Measurements from ENCODE around the gene KIF25.

Gene KIF25

GRCh38 chr6:168020242-168020641, 22.8 kb downstream of the KIF25 start:
- DNase-seq: no peak

GRCh38 chr6:168021581-168021980, 24.1 kb downstream of the KIF25 start:
- no peak for DNase-seq

- no peak for DNase-seq
Observed at GRCh38 chr6:168022488-168023321, 25.2 kb downstream of the KIF25 start.

DNA sequence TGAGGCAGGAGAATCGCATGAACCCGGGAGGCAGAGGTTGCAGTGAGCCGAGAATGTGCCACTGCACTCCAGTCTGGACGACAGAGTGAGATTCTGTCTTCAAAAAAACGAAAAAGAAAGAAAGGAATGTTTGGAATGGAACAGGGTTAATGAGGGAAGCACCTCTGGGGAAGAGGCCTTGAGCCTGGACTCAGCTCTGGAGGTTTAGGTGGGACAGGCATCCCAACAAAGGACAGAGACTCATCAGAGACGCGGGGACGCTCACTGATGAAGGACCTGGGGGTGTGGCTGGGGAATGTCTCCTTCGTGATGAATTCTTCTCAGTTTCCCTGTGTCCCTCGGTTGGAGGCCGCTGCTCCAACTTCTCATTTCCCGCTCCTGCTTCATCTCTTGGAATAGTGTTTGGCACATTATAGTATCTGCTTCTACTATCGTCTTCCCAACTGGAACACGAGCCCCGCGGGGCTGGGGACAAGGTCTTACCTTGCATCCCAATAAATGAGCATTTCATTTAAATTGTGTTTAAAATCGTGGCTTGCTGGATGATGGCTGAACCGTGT, 27.6 kb downstream of the KIF25 start:
- DNase-seq: no peak

GRCh38 chr6:168025831-168026710, 28.6 kb downstream of the KIF25 start:
- DNase-seq: no peak

DNA sequence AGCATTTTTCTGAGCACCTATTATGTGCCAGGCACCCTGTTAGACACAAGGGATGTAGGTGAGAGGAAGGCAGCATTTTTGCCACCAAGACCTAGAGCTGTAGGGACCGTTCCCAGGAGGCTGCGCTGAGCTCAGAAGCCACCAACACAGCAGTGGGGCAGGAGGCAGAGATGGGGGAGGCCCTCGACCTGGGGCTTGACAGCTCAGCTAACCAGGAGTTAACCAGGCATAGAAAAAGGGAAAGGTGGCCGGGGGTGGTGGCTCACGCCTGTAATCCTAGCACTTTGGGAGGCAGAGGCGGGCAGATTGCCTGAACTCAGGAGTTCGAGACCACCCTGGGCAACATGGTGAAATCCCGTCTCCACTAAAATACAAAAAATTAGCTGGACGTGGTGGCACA, 29.5 kb downstream of the KIF25 start:
- DNase-seq: no peak

DNA sequence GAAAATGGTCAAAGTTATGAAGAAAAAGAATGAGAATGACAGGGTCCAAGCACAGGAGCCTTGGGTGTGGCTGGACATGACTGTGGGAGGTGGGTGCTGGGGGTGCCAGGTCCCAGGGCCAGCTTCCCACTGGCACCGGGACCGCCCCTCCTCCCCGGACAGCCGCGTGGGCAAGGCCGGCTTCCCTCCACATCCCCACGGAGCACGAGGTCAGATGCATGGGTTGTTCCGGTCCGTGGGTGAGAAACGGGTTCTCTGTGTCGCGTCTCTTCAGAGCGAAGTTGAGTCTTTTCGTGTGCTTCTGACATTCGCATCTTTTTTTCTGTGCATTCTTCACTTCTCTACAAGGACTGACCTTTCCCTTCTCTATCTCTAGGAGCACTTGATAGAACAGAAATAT, 30.1 kb downstream of the KIF25 start:
- DNase-seq: no peak

DNA sequence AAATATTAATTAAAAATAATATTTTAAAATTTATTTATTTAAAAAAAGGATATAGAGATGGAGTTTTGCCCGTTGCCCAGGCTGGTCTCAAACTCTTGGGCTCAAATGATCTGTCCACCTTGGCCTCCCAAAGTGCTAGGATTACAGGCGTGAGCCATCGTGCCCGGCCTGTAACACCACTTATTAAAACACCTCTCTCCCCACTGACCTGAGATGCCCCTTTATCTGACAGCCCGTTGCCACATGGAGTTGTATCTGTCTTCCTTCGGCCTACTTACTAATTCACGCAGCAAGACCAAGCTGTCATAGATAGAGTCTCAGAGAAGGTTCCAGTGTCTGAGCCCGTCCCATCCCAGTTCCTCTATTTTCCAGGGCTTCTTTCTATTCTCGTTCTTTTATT, 30.7 kb downstream of the KIF25 start:
- DNase-seq: no peak

DNA sequence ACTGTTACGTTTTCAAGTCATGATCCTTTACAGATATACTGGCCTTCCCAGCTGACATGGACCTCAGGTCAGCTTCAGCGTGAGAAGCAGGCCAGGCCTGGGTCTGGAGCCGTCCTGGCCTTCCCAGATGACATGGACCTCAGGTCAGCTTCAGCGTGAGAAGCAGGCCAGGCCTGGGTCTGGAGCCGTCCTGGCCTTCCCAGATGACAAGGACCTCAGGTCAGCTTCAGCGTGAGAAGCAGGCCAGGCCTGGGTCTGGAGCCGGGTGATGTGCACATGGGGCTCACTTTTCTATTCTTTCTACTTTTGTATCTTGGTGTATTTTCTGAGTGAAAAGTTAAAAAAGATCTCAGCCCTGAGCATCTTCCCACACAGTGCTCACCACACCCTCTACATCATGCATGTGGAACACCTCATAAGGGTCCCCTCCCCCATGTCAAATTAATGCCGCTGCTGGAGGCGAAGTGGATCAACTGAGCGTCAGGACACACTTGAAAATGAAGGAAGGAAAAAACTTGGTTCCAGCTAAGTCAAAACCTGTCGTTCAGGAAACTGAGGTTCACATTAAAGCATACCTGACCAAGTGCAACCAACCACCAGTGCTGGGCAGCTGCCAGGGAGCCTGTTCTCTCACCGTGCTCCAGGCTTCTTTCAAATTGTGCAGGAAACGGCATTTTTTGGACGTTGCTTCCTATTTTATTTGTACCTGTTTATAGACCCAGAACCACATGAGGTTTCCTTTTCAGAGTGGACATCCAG, 32.2 kb downstream of the KIF25 start:
- DNase-seq: no peak

- no peak for DNase-seq
Observed at GRCh38 chr6:168030218-168030746, 32.8 kb downstream of the KIF25 start.

- DNase-seq: no peak
Observed at GRCh38 chr6:168030908-168031307, 33.4 kb downstream of the KIF25 start.

DNA sequence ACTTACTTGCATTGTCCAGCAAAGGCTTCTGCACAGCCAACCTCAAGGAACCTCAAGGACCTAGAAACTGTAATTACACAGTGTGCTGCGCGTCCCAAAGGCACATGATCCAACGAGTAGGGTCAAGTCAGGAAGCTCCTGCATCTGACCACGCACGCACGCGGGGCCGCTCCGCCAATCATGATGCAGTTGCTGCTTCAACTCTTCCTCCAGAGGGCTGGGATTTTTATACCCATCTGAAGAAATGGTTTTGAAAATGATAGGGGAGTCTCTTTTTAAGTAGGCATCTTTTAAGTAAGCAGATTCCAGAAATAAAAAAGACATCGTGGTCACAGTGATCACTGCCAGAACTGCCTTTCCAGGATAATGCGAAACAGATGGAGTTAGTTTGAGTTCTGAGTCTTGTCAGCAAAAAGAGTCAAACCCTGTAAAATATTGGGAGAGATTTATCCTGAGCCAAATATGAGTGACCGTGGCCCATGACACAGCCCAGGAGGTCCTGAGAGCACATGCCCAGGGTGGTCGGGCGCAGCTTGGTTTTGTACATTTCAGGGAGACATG, 34.0 kb downstream of the KIF25 start:
- DNase-seq: no peak

GRCh38 chr6:168032005-168032760, 34.7 kb downstream of the KIF25 start:
- no peak for DNase-seq

DNA sequence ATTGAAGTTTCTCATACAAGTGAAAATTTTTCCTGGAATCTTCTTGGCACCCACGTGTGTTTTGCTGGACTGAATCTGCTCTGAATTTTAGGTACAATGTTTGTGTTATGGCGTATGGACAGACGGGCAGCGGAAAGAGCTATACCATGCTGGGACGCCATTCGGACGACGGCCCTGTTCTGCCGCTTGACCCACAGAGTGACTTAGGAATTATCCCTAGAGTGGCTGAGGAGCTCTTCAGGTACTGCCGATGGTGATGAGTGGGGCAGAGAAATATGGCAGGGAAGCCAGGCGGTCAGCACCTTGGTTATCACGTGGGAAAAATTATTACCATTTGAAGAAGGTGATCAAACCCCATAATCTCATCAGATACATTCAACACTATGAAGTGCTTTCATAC, 36.3 kb downstream of the KIF25 start:
- DNase-seq: no peak

DNA sequence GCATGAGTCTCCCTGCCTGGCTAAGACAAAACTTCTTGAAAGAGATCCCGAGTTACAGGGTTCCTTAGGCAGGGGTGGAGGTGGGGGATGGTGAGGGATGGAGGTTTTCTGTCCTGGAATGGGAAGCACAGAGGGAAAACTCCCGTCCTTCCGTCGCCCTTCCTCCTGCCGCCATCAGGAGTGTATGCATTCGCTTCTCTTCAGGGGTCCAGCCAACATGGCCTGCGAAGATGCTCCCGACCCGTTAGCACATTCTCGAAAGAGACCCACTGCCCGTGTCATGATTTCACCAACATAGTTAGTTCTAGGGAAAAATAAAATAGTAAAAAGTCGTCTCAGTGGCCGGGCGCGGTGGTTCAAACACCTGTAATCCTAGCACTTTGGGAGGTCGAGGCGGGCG, 37.1 kb downstream of the KIF25 start:
- no peak for DNase-seq

DNA sequence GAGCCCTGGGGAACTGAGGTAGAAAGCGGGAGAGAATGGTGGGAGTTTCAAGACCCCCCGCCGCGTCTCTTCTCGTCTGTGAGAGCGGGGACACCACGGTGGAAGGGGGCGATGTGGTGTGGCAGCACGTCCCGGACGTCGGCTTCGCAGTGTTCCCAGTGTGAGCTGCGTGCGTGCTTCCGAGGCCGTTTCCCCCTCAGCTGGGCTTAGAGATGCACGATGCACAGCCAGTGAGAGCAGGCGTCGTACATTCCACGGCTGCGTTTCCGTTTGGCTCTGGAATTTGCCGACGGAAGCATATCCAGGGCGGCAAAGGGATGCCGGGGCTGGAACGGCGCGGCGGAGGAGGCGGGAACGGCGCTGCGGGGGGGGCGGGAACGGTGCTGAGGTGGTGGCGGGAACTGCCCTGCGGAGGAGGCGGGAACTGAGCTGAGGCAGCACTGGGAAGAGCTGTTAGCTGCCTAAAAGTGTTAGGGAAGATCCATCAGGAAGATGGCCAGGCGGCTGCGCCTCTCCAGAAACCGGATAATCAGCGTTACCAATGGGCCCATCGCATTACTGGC, 37.7 kb downstream of the KIF25 start:
- DNase-seq: peak in 1 of 2 experiments; percentile 16

DNA sequence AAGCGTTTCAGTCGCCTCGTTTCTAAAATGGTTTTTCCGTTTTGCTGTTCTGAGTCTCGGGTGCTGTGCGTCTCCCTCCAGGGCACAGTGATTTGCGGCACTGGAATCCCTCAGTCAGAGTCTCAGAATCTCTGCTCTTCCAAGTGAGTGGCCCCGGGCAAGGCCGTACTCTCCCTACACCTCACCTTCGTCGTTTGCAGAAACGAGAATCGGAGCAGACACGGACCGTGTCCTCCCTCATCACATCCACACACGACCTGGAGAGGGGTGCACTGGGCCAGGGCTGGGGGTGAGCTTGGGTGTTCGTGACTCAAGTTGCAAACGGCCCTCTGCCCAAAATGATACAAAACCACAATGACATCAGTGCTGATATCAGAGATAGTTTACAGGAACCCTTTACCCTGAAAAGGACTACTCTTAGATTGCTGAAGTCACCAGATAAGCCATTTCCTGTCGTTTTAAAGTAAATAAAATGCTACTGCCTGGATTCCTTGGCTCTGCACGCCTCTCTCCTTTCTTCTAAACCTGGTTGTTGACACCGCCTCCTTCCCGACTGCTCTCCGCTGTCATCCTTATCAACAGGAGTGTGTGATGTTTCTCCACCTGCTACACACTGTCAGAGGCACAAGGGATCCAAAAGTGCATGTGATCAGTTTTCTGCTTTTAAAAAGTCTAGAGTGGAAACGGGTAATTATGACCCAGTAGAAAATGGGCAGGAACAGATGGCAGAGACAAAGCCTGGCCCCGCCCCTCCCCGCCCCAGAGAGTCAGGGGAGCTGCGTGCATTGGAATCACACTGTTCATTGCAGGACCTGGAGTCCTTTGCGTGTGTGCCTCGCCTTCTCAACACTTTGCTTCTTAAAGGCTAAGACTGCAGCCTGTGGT, 38.4 kb downstream of the KIF25 start:
- DNase-seq: no peak

DNA sequence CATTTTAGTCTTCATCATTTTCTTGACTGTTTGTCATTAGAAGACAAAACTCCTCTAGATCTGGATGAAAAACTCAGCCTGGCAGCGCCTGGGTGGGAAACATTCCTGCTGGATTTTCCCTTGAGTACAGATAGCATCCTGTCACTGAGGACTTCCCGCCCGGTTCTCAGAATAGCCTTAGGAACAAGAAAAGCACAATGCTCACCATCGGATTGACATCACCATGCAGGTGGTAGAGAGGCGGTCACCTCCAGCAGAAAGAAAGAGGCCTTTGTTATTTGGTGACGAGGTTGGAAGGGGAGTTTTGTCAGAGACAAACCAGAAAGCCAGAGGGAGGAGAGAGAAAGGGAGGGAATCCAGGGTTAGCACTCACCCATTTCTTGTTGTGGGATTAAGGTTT, 39.8 kb downstream of the KIF25 start:
- no peak for DNase-seq

- DNase-seq: no peak
Observed at GRCh38 chr6:168037856-168038255, 40.4 kb downstream of the KIF25 start.

DNA sequence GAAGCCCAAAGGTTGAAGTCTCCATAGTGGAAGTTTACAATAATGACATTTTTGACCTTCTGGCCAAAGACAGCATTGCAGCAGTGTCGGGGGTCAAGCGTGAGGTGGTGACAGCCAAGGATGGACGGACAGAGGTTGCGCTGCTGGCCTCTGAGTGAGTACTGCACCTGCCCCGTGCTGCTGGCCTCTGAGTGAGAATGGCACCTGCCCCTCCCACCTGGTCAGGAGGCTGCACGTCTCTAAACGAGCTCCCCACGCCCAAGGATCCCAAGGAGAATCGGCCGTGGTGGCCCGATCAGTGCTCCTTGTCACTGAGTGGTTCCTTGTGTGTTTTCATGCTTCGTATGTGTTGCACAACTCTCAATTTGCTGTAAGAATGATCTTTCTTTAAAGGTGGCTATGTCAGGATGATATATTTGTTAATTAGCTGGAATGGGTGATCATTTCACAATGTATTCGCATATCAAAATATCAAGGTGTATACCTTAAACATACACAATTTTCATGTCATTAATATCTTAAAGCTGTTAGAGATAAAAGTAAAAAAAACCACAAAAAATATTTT, 41.2 kb downstream of the KIF25 start:
- DNase-seq: no peak
